Subcutaneous abdominal adipose tissue (tissue), 5 donors: ENCODE results near the gene PIEZO2.

ENCODE experiments used
- H3K27ac ChIP-seq: one replicate; pipeline ENCODE4 v1.7.0; 2013; ENCODE audit warnings: low read depth, mild to moderate bottlenecking, inconsistent platforms, low read length, moderate library complexity
- H3K27me3 ChIP-seq, 5 donors: one replicate each; pipeline ENCODE4 v1.7.0; 2013; ENCODE audit warnings: low read length in 5 of 5, inconsistent platforms in 1 of 5; ENCODE audit not compliant: control insufficient read depth in 5 of 5, insufficient read depth in 4 of 5
- H3K36me3 ChIP-seq, 5 donors: one replicate each; pipeline ENCODE4 v1.7.0; 2013; ENCODE audit warnings: low read length in 5 of 5; ENCODE audit not compliant: control insufficient read depth in 5 of 5, insufficient read depth in 5 of 5
- H3K4me1 ChIP-seq, 5 donors: one replicate each; pipeline ENCODE4 v1.7.0; 2013; ENCODE audit warnings: low read length in 5 of 5, mild to moderate bottlenecking in 3 of 5, moderate library complexity in 1 of 5; ENCODE audit not compliant: control insufficient read depth in 5 of 5, insufficient read depth in 5 of 5
- H3K4me3 ChIP-seq, 5 donors: one replicate each; pipeline ENCODE4 v1.7.0; 2013; ENCODE audit warnings: low read length in 5 of 5, low read depth in 1 of 5
- H3K9ac ChIP-seq, 5 donors: one replicate each; pipeline ENCODE4 v1.7.0; 2013; ENCODE audit warnings: low read length in 5 of 5, mild to moderate bottlenecking in 4 of 5, moderate library complexity in 3 of 5
- H3K9me3 ChIP-seq, 5 donors: one replicate each; pipeline ENCODE4 v1.7.0; 2013; ENCODE audit warnings: low read length in 5 of 5; ENCODE audit not compliant: control insufficient read depth in 5 of 5
- donor health status: healthy.
- donor health status: healthy.
- donor health status: healthy.
- donor health status: healthy.
- donor health status: healthy.

The PIEZO2 gene

GRCh38 chr18:11074889-11075288 is 74.5 kb downstream of the PIEZO2 start:
- no peak overlapping the region for H3K9ac ChIP-seq
- no peak overlapping the region for H3K27ac ChIP-seq
- no peaks in the 10 kb centered on the region for H3K9me3 ChIP-seq
- no peaks in the 10 kb centered on the region for H3K27me3 ChIP-seq
- no peak overlapping the region for H3K4me3 ChIP-seq
- H3K36me3 ChIP-seq: no peaks in the 10 kb centered on the region
- no peaks in the 10 kb centered on the region for H3K4me1 ChIP-seq

GRCh38 chr18:11073971-11074370 is 75.4 kb downstream of the PIEZO2 start:
- Histone ChIP-seq H3K9ac (no peak overlapping the region), H3K4me1 (no peaks in the 10 kb centered on the region), H3K27me3 (no peaks in the 10 kb centered on the region), H3K36me3 (no peaks in the 10 kb centered on the region), H3K9me3 (no peaks in the 10 kb centered on the region), H3K27ac (no peak overlapping the region), H3K4me3 (no peak overlapping the region)

GRCh38 chr18:11072632-11073031 is 76.7 kb downstream of the PIEZO2 start:
- H3K4me3 ChIP-seq: no peak overlapping the region
- H3K9me3 ChIP-seq: peaks cover 0 to 2% (median 0%) of the 10 kb centered on the region in 5 donors
- no peaks in the 10 kb centered on the region for H3K27me3 ChIP-seq

GRCh38 chr18:11071300-11071699 is 78.1 kb downstream of the PIEZO2 start:
- H3K27me3 ChIP-seq: no peaks in the 10 kb centered on the region
- H3K27ac ChIP-seq: no peak overlapping the region
- H3K9me3 ChIP-seq: peaks cover 0 to 4% (median 0%) of the 10 kb centered on the region in 5 donors
- H3K36me3 ChIP-seq: no peaks in the 10 kb centered on the region
- H3K4me1 ChIP-seq: no peaks in the 10 kb centered on the region
- H3K4me3 ChIP-seq: no peak overlapping the region
- H3K9ac ChIP-seq: no peak overlapping the region

More at GRCh38 chr18:11072632-11073031, 76.7 kb downstream of the PIEZO2 start:
- Histone ChIP-seq H3K27ac (no peak overlapping the region), H3K9ac (no peak overlapping the region), H3K4me1 (no peaks in the 10 kb centered on the region), H3K36me3 (no peaks in the 10 kb centered on the region)

- Histone ChIP-seq H3K36me3 (no peaks in the 10 kb centered on the region), H3K9ac (no peak overlapping the region), H3K9me3 (peaks cover 0 to 4% (median 0%) of the 10 kb centered on the region in 5 donors), H3K27me3 (no peaks in the 10 kb centered on the region), H3K27ac (no peak overlapping the region), H3K4me1 (no peaks in the 10 kb centered on the region), H3K4me3 (no peak overlapping the region)
Measured at GRCh38 chr18:11070593-11070992, 78.8 kb downstream of the PIEZO2 start.

GRCh38 chr18:11066038-11066437 is 83.3 kb downstream of the PIEZO2 start:
- Histone ChIP-seq H3K9me3 (peaks cover 0 to 4% (median 0%) of the 10 kb centered on the region in 5 donors), H3K27me3 (no peaks in the 10 kb centered on the region), H3K36me3 (no peaks in the 10 kb centered on the region), H3K4me3 (no peak overlapping the region), H3K27ac (no peak overlapping the region), H3K4me1 (no peaks in the 10 kb centered on the region), H3K9ac (no peak overlapping the region)

- H3K4me3 ChIP-seq: no peak overlapping the region
- no peaks in the 10 kb centered on the region for H3K4me1 ChIP-seq
- H3K27ac ChIP-seq: no peak overlapping the region
- no peaks in the 10 kb centered on the region for H3K36me3 ChIP-seq
- H3K9me3 ChIP-seq: peaks cover 0 to 4% (median 0%) of the 10 kb centered on the region in 5 donors
- no peaks in the 10 kb centered on the region for H3K27me3 ChIP-seq
- no peak overlapping the region for H3K9ac ChIP-seq
Measured at GRCh38 chr18:11064727-11065460, 84.5 kb downstream of the PIEZO2 start.

- Histone ChIP-seq H3K27me3 (no peaks in the 10 kb centered on the region), H3K27ac (no peak overlapping the region), H3K4me1 (no peaks in the 10 kb centered on the region), H3K9me3 (peaks cover 0 to 4% (median 0%) of the 10 kb centered on the region in 5 donors), H3K36me3 (no peaks in the 10 kb centered on the region), H3K9ac (no peak overlapping the region), H3K4me3 (no peak overlapping the region)
Measured at GRCh38 chr18:11064106-11064505, 85.3 kb downstream of the PIEZO2 start.

- H3K9ac ChIP-seq: no peak overlapping the region
- H3K36me3 ChIP-seq: no peaks in the 10 kb centered on the region
- no peaks in the 10 kb centered on the region for H3K27me3 ChIP-seq
- H3K4me3 ChIP-seq: no peak overlapping the region
- H3K4me1 ChIP-seq: no peaks in the 10 kb centered on the region
- H3K27ac ChIP-seq: no peak overlapping the region
- H3K9me3 ChIP-seq: no peaks in the 10 kb centered on the region
Measured at GRCh38 chr18:11055721-11056120, 93.6 kb downstream of the PIEZO2 start.

GRCh38 chr18:11054497-11054896 is 94.9 kb downstream of the PIEZO2 start:
- Histone ChIP-seq H3K9ac (no peak overlapping the region), H3K4me1 (no peaks in the 10 kb centered on the region), H3K36me3 (no peaks in the 10 kb centered on the region), H3K4me3 (no peak overlapping the region), H3K27ac (no peak overlapping the region), H3K27me3 (no peaks in the 10 kb centered on the region), H3K9me3 (no peaks in the 10 kb centered on the region)
